Stomach (tissue), 4 donors: ENCODE results near the gene SDHAF2.

Experiments
- CTCF ChIP-seq, 7 experiments: fragments of 450-650 bp in 4 of 7; fragments of 200-600 bp in 3 of 7; sonication (generic) in 3 of 7; IDR thresholded peaks; one replicate each; pipeline ENCODE4 v1.5.1; 2016 to 2019; ENCODE audit warnings: antibody characterized with exemption in 7 of 7, control low read depth in 2 of 7, mild to moderate bottlenecking in 1 of 7
- EP300 ChIP-seq: sonication (generic); formaldehyde crosslinking; IDR thresholded peaks from one replicate; pipeline ENCODE4 v1.6.1; 2017; ENCODE audit warnings: antibody characterized with exemption
- POLR2A ChIP-seq, 4 donors: fragments of 450-650 bp; IDR thresholded peaks; one replicate each; pipeline ENCODE4 v1.6.1; 2016; ENCODE audit warnings: antibody characterized with exemption in 4 of 4, control low read depth in 2 of 4, mild to moderate bottlenecking in 1 of 4, moderate library complexity in 1 of 4

- TF ChIP-seq CTCF (IDR thresholded peaks at IDR 0.05) = no peak
- no peak for TF ChIP-seq POLR2A (IDR thresholded peaks at IDR 0.05)
- no peak for TF ChIP-seq EP300
These were observed 60.2 kb downstream of the SDHAF2 start for GRCh38 chr11:61489833-61490721.
